KG1 (cell line): Measurements from ENCODE around the gene LNPEP.

Experiments
- DNase-seq: peaks from one replicate; lab custom pipeline; 2025; lab: John Stamatoyannopoulos, UW

Gene LNPEP

DNA sequence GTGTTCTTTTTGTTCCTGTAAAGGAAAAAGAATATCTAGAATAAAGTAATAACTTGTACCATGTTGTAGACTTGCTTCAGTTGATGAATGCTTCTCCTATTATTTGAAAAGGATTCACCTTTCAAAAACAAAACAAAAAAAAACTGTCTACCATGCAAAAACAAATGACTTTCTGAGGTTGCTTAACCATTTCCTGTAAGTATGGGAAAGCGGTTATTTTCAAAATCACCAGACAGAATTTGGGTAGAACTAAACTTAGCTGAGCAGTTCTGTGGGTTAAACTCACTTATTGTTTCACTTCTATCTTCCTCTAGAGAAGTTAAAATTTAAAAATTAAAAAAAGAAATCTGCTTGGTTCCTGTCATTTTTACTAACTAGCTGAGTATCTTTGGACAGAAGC is 25.2 kb downstream of the LNPEP start:
- no peak for DNase-seq

DNA sequence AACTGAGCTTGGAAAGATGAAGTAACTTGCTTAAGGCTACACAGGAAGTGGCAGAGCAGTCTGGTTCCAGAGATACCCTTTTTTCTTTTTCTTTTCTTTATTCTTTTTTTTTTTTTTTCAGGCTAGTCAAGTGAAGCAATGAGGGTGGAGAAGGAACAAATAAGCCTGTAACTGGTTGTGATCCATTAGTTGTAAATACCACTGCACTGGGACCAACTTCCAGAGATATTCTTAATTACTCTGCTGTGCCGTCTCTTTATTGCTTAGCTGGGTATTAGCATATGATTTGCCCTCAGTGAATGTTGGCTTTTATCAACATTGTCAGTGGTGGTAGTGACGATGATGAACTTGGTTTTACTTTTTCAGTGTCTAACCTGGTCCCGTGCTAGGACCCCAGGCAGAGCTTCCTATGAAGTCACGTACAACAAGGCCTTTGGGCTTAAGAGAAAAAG is 26.7 kb downstream of the LNPEP start:
- DNase-seq, result no peak

DNA sequence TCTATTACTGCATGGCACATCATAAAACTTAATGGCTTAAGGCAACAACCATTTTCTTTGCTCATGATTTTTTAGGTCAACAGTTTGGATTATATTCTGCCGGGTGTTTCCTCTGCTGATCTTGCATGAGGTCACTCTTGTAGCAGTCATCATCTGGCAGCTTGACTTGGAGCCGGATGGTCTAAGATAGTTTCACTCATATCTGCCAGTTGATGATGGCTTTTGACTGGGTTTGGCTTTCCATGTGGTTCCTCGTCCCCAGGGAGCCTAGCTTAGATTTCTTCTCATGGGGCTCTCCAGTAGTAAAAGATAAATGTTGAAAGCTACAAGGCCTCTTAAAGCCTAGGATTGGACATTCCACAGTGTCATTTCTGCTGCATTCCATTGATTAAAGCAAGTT is 27.4 kb downstream of the LNPEP start:
- no peak for DNase-seq

DNA sequence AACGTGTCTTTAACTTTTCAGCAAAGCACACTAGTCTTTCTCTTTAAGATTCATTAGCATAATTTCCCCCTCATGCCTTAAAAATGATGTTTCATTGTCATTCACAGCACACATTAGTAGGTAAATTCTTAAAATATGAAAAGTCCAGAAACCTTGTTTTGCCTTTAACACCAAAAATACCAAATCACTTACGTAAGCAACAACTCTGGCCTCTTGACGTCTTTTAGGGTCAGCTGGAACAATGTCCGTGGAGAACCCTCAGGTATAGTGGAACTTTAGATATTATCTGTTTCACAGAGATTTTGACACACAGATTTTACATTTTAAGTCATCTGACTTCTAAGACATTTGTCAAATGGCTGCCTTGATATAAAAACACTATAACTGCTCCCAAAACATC is 30.9 kb downstream of the LNPEP start:
- DNase-seq, result no peak

- no peak for DNase-seq
Observed at GRCh38 chr5:96967400-96967799, 31.5 kb downstream of the LNPEP start.

DNA sequence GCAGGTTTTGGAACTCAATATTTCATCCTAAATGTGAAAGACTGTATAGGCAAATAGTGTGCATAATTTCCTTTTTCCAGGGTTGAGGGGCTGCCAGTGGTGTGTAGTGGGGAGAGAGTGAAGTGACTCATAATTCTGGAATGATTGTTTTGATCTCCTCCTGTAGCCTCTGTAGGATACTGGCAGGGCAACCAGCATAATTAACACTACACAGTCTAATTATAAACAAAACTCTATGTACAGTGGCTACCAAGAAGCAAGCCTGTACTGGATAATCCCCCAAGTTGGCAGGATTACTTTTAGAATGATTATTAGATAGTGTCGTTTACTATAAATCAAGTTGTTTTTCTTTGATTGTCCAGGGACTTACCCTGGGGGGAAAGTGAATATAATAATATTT is 32.2 kb downstream of the LNPEP start:
- DNase-seq, result no peak

GRCh38 chr5:96968614-96969013 is 32.7 kb downstream of the LNPEP start:
- DNase-seq, result no peak

DNA sequence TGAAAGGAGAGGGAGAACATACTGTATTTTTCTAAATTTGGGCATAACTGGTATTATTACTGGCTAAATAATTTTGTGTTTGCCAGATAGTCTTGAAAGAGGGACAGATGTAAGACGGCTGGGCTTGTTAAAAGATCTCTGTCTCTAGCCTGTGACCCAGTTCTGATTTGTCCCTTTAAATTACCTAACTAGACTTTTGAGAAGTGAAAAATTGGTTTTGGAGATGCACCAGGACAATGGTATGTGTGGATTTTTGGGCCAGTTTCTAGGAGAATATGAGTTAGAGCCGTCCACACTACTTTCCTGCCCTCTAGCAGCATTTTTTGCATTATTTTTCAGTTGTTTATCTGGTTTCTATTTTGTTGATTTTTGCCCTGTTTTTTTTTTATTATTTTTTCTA is 33.5 kb downstream of the LNPEP start:
- DNase-seq, result no peak

GRCh38 chr5:96972599-96973334 is 36.9 kb downstream of the LNPEP start:
- no peak for DNase-seq

DNA sequence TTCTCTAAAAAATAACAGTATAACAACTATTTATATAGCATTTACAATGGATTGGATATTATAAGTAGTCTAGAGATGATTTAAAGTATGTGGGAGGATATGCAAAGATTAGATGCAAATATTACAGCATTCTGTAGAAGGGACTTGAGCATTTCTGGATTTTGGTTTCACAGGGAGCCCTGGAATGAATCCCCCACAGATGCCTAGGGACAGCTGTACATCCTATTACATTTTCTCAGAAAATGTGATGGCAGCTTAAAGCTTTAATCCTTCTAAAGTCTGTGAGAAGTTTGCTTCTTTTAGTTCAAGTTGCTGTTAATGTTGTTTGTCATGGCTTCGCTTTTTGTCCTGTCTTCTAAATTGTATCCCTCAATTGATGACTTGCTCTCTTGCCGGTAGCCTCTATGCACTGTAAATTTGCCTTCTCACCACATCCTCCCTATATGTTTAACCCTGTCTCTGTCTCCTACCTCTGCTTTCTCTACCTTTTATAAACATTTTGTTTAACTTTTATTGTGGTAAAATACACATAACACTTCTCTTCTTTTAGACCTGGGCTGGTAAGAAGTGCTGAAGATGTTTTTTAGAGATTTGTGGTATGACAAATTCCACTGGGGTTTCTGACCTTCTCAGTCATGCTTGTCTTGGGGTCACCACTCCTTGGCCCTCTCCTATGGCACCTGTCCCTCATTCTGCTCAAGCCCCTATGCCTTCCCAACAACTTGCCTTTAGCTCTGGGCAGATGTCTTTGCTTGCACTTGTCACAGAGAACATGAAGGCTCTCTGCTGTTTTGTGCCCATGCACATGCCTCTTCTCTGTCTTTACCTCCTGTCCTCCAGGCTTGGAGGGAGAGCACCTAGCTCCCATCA is 37.9 kb downstream of the LNPEP start:
- no peak for DNase-seq

DNA sequence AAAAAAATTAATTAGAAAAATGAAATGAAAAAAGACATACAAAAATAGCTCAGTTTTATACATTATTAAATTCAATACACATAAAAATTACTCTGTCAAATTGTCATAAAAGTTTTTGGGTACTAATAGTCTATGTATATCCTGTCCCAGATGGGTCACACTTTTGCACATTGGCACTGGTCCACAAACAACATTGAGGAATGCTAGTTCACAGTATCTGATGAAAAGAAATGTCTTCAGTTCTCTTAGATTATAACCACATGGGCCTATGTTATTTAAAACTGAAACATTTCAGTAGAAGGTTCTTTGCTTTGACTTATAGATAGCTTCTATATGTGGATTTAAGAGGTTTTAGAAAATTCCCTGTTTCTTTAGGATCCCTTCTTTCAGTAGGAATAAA is 39.8 kb downstream of the LNPEP start:
- DNase-seq, result no peak

DNA sequence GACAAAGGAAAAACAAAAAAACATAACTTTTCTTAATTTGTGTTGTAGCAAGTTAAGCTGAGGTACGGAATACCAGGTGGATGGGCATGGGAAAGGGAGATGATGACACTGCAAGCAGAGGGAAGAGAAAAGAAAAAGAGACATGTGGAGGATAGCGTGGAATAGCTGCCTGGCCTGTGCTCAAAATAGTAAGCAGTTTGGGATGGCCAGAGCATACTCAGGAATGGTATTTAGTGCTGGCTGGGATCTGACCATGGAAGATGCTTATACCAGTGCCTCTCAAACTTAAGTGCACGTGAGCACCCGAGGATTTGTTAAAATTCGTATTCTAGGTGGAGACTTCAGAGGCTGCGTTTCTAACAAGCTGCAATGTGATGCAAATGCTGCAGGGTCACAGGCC is 41.3 kb downstream of the LNPEP start:
- no peak for DNase-seq

DNA sequence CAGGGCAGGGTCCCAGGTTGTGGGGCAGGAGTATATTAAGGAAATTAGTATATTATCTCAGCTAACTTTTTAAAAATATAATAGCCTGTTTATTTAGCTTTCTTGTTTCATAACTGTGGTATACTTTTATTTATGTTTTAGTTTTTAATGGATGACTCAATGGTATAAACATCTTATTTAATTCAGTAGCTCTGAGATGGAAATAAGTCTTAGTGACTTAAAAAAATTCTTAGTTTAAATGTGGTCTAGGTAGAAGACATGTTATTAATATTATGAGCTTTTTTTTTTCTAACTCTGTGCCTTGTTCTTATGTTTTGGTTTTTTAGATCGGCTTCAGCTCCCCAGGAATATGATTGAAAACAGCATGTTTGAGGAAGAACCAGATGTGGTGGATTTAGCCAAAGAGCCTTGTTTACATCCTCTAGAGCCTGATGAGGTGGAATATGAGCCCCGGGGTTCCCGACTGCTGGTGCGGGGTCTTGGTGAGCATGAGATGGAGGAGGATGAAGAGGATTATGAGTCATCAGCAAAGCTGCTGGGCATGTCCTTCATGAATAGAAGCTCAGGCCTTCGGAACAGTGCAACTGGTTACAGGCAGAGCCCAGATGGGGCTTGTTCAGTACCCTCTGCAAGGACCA is 43.1 kb downstream of the LNPEP start:
- no peak for DNase-seq

GRCh38 chr5:96984506-96985192 is 48.8 kb downstream of the LNPEP start:
- no peak for DNase-seq

DNA sequence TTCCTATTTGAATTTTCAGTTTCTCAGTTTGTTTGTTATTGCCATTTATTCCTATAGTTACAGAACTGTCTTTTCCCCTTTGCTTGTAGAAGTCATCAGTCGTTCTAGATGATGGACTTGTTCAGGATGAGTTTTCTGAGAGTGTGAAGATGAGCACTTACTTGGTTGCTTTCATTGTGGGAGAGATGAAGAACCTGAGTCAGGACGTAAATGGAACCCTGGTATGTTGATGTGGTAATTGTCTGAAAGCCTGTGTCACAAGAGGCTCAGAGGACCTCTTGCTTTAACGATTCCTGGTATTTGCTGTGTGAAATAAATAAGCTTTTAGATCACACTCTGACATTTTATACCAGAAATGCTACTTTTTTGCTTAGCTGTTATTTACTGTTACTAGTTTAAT is 50.6 kb downstream of the LNPEP start:
- DNase-seq, result no peak

GRCh38 chr5:96990102-96990501 is 54.2 kb downstream of the LNPEP start:
- DNase-seq, result no peak

GRCh38 chr5:96991708-96992107 is 55.8 kb downstream of the LNPEP start:
- DNase-seq, result no peak

DNA sequence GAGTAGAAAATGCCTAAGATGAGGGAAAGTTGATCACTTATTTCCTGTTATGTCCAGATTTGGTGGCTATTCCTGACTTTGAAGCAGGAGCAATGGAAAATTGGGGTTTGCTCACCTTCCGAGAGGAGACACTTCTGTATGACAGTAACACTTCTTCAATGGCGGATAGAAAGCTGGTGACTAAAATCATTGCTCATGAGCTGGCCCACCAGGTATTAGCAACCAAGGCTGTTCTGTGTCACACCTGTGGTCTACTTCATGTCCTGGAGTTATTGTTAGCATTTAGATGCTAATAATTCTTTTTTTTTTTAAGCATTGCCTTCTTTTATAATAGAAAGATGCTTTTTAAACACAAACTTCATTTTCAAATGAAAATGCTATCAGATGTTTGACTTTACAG is 57.9 kb downstream of the LNPEP start:
- DNase-seq, result no peak

DNA sequence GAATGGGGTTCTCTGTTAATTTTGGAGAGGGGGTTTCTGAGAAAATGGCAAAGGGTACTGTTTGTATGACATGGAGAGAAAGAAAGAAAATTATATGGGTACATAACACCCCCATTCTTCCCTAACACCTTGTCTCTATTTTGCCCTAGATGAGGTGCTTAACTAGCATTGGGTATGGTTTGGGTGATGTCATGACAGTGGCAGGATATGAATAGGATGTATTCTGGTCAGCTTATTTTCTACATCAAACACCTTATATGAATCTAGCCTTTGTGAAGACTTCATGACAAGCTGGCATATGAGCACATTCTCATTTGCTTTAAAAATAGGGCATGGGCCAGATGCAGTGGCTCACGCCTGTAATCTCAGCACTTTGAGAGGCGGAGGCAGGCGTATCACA is 58.6 kb downstream of the LNPEP start:
- DNase-seq, result no peak

- no peak for DNase-seq
Observed at GRCh38 chr5:96995419-96995818, 59.5 kb downstream of the LNPEP start.

GRCh38 chr5:96997265-96997859 is 61.5 kb downstream of the LNPEP start:
- no peak for DNase-seq

DNA sequence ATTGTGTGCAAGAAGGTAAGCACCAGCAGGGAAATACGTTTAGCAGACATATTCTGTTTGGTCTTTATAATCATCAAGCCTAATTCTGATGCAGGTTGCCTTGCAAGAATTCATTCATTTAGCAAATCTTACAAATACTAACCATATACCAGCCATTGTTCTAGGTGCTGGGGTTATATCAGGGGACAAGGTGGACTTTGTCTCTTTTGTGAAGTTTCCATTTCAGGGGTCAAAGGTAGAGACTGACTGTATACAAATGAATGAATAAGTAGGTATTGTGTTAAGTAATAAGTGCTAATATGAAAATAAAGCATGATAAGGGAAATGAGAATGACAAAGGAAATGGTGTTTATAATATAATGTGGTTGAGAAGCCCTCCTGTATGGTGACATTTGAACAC is 64.0 kb downstream of the LNPEP start:
- no peak for DNase-seq
